ENCODE measurements around the gene ZNF32. TPM values are rescaled to one million over a fixed set of nuclear protein-coding genes. Genes with fewer than 3 reads are reported as not detected.
A peak's percentile ranks its signal among the peaks of the same experiment; 100 is the strongest.

ZNF32 gene
- total and polyA plus RNA-seq, 8 donors, result 14.8 to 56.3 (median 22.1) TPM

DNA sequence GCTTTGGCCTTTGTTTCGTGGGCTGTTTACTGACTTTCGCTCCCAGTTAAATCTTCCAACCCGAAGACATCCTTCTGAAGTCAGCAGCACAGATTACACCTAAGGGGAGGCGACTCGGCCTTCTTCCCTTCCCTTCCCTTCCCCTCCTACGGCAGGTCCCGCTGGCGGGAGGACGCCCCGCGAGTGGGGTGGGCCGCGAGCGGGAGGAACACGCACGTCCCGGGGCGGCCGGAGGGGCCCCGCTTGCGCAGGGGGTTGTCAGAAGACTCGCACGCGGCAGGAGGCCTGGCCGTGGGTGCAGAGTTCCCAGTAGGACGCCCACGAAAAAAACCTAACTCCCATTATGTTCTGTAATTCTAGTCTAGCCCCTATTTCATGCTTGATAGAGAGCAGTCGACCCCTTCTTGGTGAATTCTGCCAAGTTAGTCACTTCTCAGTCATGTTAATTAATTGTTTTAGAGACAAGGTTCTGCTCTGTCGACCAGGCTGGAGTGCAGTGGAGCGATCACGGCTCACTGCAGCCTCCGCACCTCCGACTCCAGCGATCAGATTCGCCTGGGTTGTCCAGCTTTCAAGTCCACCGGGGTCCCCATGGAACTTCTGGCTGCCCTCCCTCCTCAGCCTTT, 19.2 kb upstream of the ZNF32 start:
- Histone ChIP-seq H3K27me3 (peaks cover 0 to 3% (median 0%) of the 10 kb centered on the region in 4 donors), H3K9me3 (no peaks in the 10 kb centered on the region), H3K4me3 (no peak overlapping the region), H3K36me3 (no peaks in the 10 kb centered on the region), H3K4me1 (no peaks in the 10 kb centered on the region), H3K27ac (no peak overlapping the region)
- intact Hi-C loops (cut with DNase I), result no loop called here
- 78 to 82% methylated on average over 34 to 36 of the region's 36 CpGs for WGBS, 2 donors
- no peak for ATAC-seq
- no peak for FAIRE-seq
- TF ChIP-seq, protein P1, sequence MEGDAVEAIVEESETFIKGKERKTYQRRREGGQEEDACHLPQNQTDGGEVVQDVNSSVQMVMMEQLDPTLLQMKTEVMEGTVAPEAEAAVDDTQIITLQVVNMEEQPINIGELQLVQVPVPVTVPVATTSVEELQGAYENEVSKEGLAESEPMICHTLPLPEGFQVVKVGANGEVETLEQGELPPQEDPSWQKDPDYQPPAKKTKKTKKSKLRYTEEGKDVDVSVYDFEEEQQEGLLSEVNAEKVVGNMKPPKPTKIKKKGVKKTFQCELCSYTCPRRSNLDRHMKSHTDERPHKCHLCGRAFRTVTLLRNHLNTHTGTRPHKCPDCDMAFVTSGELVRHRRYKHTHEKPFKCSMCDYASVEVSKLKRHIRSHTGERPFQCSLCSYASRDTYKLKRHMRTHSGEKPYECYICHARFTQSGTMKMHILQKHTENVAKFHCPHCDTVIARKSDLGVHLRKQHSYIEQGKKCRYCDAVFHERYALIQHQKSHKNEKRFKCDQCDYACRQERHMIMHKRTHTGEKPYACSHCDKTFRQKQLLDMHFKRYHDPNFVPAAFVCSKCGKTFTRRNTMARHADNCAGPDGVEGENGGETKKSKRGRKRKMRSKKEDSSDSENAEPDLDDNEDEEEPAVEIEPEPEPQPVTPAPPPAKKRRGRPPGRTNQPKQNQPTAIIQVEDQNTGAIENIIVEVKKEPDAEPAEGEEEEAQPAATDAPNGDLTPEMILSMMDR (IDR thresholded peaks at IDR 0.05), result no peak
- DNase-seq, result no peak

GRCh38 chr10:43667317-43667731, 18.6 kb upstream of the ZNF32 start:
- FAIRE-seq (no peak), ATAC-seq (peak in 3 of 4 donors; percentile 55 to 70 (median 58)), DNase-seq (no peak)
- Histone ChIP-seq H3K9me3 (no peaks in the 10 kb centered on the region), H3K27me3 (peaks cover 0 to 3% (median 0%) of the 10 kb centered on the region in 4 donors), H3K36me3 (no peaks in the 10 kb centered on the region), H3K4me1 (no peaks in the 10 kb centered on the region), H3K4me3 (no peak overlapping the region), H3K27ac (no peak overlapping the region)
- WGBS, 2 donors, result 12 to 14% methylated on average over 35 of the region's 35 CpGs
- intact Hi-C loops (cut with DNase I), result no loop called here
- TF ChIP-seq, protein P1 (IDR thresholded peaks at IDR 0.05), result no peak

GRCh38 chr10:43666552-43666951, 17.9 kb upstream of the ZNF32 start:
- H3K27ac ChIP-seq, result no peak overlapping the region
- no peak for FAIRE-seq
- peaks cover 0 to 3% (median 0%) of the 10 kb centered on the region in 4 donors for H3K27me3 ChIP-seq
- intact Hi-C loops (cut with DNase I), result no loop called here
- no peaks in the 10 kb centered on the region for H3K4me1 ChIP-seq
- no peaks in the 10 kb centered on the region for H3K36me3 ChIP-seq
- TF ChIP-seq, protein P1 (IDR thresholded peaks at IDR 0.05), result no peak
- H3K4me3 ChIP-seq, result no peak overlapping the region
- H3K9me3 ChIP-seq, result no peaks in the 10 kb centered on the region
- DNase-seq, result no peak
- 76 to 79% methylated on average over 9 of the region's 9 CpGs for WGBS, 2 donors
- no peak for ATAC-seq

- intact Hi-C loops (cut with DNase I), result no loop called here
- WGBS, 2 donors, result 46 to 48% methylated on average over 3 of the region's 3 CpGs
- FAIRE-seq, result no peak
- DNase-seq, result no peak
- Histone ChIP-seq H3K36me3 (no peaks in the 10 kb centered on the region), H3K27me3 (peaks cover 0 to 3% (median 0%) of the 10 kb centered on the region in 4 donors), H3K4me3 (no peak overlapping the region), H3K27ac (no peak overlapping the region), H3K9me3 (no peaks in the 10 kb centered on the region), H3K4me1 (no peaks in the 10 kb centered on the region)
- ATAC-seq, result no peak
- TF ChIP-seq, protein P1 (IDR thresholded peaks at IDR 0.05), result no peak
These were observed 16.4 kb upstream of the ZNF32 start for GRCh38 chr10:43665054-43665453.

DNA sequence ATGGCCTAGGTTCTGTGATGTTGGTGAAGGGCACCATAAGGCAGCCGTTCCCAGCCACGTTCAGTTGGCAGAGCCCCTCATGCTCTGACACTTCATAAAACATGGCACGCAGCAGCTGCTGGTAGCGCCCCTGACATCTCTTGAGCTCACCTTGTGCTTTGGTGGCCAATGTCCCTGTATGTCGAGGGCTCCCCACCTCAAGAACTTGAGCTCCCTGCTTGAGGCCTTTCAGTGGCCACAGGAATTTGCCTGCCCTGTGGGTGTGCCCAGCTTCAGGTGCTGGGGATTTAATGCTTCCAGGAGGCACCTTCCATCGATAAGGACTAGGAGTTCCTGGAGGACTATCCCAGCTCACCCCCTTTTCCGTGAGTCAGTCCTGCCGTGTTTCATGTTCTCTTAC, 9.5 kb upstream of the ZNF32 start:
- no peak for ATAC-seq
- no peaks in the 10 kb centered on the region for H3K4me1 ChIP-seq

More for the DNA sequence above, 9.5 kb upstream of the ZNF32 start:
- Histone ChIP-seq H3K27me3 (no peaks in the 10 kb centered on the region), H3K9me3 (no peaks in the 10 kb centered on the region), H3K4me3 (no peak overlapping the region), H3K27ac (no peak overlapping the region), H3K36me3 (no peaks in the 10 kb centered on the region)
- DNase-seq (no peak), FAIRE-seq (no peak)
- 78% methylated on average over 8 of the region's 8 CpGs for WGBS, 2 donors
- intact Hi-C loops (cut with DNase I), result no loop called here
- TF ChIP-seq, protein P1 (IDR thresholded peaks at IDR 0.05), result no peak
